Stomach (tissue), 4 donors: Measurements from ENCODE around the gene TRAPPC2L.

Experiments
- POLR2A ChIP-seq, 4 donors: fragments of 450-650 bp; IDR thresholded peaks; one replicate each; pipeline ENCODE4 v1.6.1; 2016; ENCODE audit warnings: antibody characterized with exemption in 4 of 4, control low read depth in 2 of 4, mild to moderate bottlenecking in 1 of 4, moderate library complexity in 1 of 4
- TF ChIP-seq, protein P1 (sequence below), 7 experiments: fragments of 450-650 bp in 4 of 7; fragments of 200-600 bp in 3 of 7; sonication (generic) in 3 of 7; IDR thresholded peaks; one replicate each; pipeline ENCODE4 v1.5.1; 2016 to 2019; ENCODE audit warnings: antibody characterized with exemption in 7 of 7, control low read depth in 2 of 7, mild to moderate bottlenecking in 1 of 7

DNA sequence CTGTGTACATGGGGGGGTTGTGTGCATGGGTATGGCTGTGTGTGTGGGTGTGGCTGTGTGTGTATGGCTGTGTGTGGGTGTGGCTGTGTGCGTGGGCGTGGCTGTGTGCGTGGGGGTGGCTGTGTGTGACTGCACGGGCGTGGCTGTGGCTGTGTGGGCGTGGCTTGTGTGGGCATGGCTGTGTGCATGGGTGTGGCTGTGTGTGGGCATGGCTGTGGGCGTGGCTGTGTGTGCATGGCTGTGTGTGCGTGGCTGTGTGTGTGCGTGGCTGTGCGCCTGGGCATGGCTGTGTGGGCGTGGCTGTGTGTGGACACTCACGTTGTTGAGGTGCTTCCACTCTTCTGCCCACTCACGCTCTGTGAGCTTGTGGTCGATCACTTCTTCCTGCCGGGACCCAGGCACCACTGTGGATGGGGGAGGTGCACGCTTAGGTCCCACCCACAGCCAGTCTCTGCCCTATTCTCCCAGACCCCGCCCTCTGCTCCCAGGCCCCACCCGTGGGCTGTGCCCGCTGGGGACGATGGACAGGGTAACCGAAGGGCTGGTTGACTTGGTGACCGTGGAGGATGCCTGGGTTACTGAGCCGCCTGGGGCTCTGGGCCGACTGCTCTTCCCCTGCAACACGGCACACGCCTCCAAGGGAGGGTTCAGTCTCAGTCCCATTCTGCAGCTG, 25.6 kb downstream of the TRAPPC2L start:
- TF ChIP-seq POLR2A (IDR thresholded peaks at IDR 0.05): no peak
- TF ChIP-seq, protein P1, sequence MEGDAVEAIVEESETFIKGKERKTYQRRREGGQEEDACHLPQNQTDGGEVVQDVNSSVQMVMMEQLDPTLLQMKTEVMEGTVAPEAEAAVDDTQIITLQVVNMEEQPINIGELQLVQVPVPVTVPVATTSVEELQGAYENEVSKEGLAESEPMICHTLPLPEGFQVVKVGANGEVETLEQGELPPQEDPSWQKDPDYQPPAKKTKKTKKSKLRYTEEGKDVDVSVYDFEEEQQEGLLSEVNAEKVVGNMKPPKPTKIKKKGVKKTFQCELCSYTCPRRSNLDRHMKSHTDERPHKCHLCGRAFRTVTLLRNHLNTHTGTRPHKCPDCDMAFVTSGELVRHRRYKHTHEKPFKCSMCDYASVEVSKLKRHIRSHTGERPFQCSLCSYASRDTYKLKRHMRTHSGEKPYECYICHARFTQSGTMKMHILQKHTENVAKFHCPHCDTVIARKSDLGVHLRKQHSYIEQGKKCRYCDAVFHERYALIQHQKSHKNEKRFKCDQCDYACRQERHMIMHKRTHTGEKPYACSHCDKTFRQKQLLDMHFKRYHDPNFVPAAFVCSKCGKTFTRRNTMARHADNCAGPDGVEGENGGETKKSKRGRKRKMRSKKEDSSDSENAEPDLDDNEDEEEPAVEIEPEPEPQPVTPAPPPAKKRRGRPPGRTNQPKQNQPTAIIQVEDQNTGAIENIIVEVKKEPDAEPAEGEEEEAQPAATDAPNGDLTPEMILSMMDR (IDR thresholded peaks at IDR 0.05): no peak
